Stomach (tissue), 4 donors: ENCODE data around the gene MATCAP1.

Experiments used
- EP300 ChIP-seq: sonication (generic); formaldehyde crosslinking; IDR thresholded peaks from one replicate; pipeline ENCODE4 v1.6.1; 2017; ENCODE audit warnings: antibody characterized with exemption
- POLR2A ChIP-seq, 4 donors: fragments of 450-650 bp; IDR thresholded peaks; one replicate each; pipeline ENCODE4 v1.6.1; 2016; ENCODE audit warnings: antibody characterized with exemption in 4 of 4, control low read depth in 2 of 4, mild to moderate bottlenecking in 1 of 4, moderate library complexity in 1 of 4
- POLR2AphosphoS5 ChIP-seq, 3 donors: sonication (generic); formaldehyde crosslinking; IDR thresholded peaks; one replicate each; pipeline ENCODE4 v1.6.1; 2016; ENCODE audit warnings: antibody characterized with exemption in 3 of 3
- TF ChIP-seq, protein P1 (sequence below), 7 experiments: fragments of 450-650 bp in 4 of 7; fragments of 200-600 bp in 3 of 7; sonication (generic) in 3 of 7; IDR thresholded peaks; one replicate each; pipeline ENCODE4 v1.5.1; 2016 to 2019; ENCODE audit warnings: antibody characterized with exemption in 7 of 7, control low read depth in 2 of 7, mild to moderate bottlenecking in 1 of 7

DNA sequence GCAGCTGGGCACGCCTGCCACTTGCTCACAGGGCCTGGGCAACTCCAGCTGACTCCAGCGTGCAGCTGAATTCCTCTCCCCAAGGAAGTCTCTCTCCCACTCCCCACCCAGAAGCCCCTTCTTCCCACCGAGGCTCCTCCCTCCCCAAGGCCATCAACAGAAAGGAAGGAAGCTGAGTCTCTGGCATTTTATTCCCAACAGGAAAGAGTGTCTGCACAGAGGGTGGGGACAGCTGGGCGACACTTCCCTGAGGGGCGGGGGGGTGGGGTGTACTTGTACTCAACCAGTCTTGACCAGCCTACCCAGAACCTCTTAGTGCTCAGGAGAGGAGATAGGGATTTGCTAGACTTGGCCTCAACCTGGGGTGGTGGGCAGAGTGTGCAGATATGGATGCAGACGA lies 6.3 kb upstream of the MATCAP1 start, which contains the start of gene EXOC3L1:
- TF ChIP-seq, protein P1, sequence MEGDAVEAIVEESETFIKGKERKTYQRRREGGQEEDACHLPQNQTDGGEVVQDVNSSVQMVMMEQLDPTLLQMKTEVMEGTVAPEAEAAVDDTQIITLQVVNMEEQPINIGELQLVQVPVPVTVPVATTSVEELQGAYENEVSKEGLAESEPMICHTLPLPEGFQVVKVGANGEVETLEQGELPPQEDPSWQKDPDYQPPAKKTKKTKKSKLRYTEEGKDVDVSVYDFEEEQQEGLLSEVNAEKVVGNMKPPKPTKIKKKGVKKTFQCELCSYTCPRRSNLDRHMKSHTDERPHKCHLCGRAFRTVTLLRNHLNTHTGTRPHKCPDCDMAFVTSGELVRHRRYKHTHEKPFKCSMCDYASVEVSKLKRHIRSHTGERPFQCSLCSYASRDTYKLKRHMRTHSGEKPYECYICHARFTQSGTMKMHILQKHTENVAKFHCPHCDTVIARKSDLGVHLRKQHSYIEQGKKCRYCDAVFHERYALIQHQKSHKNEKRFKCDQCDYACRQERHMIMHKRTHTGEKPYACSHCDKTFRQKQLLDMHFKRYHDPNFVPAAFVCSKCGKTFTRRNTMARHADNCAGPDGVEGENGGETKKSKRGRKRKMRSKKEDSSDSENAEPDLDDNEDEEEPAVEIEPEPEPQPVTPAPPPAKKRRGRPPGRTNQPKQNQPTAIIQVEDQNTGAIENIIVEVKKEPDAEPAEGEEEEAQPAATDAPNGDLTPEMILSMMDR (IDR thresholded peaks at IDR 0.05), result no peak
- no peak for TF ChIP-seq POLR2A (IDR thresholded peaks at IDR 0.05)
- TF ChIP-seq EP300, result no peak
- TF ChIP-seq POLR2AphosphoS5 (IDR thresholded peaks at IDR 0.05), result no peak
